WTC11 (cell line): ENCODE measurements around the gene MEF2D. TPM values are rescaled to one million over a fixed set of nuclear protein-coding genes. Genes with fewer than 3 reads are reported as not detected.

Experiments
- ATAC-seq: fragments of 200-7000 bp; cut with Tn5 transposase; 2 replicates; pipeline ENCODE4 v1.10.0; 2021; ENCODE audit warnings: mild to moderate bottlenecking, moderate library complexity
- CTCF ChIA-PET: fragments of 300-600 bp; sonication (Branson Sonifier 250); formaldehyde crosslinking; loops from one replicate; lab custom pipeline; 2021; ENCODE audit warnings: antibody characterized with exemption; lab: Charles Lee
- POLR2A ChIA-PET: fragments of 350-600 bp; sonication (Branson Sonifier 250); formaldehyde crosslinking; loops from one replicate; lab custom pipeline; 2021; ENCODE audit warnings: antibody characterized with exemption; lab: Charles Lee
- DNase-seq: peaks from one replicate; pipeline ENCODE4 v3.0.0; 2021; ENCODE audit warnings: low spot score
- H3K27ac Mint-ChIP-seq: 2 replicates; pipeline ENCODE4 v1.8.0; 2021; ENCODE audit warnings: mixed read lengths
- H3K27me3 Mint-ChIP-seq: 2 replicates; pipeline ENCODE4 v1.8.0; 2021; ENCODE audit warnings: low read depth, mild to moderate bottlenecking, moderate library complexity, mixed read lengths
- H3K36me3 Mint-ChIP-seq: 2 replicates; pipeline ENCODE4 v1.8.0; 2021; ENCODE audit warnings: mixed read lengths
- H3K4me1 Mint-ChIP-seq: 2 replicates; pipeline ENCODE4 v1.8.0; 2022; ENCODE audit warnings: mixed read lengths
- H3K4me3 Mint-ChIP-seq: 2 replicates; pipeline ENCODE4 v1.8.0; 2021; ENCODE audit warnings: mild to moderate bottlenecking, moderate library complexity, mixed read lengths
- H3K9me3 Mint-ChIP-seq: 2 replicates; pipeline ENCODE4 v1.8.0; 2021; ENCODE audit warnings: mixed read lengths
- CBFB ChIP-seq: sonication (generic); formaldehyde crosslinking; IDR thresholded peaks from 2 replicates; pipeline ENCODE4 v1.8.1; 2022; ENCODE audit warnings: mild to moderate bottlenecking, low read depth, missing genetic modification reagents
- ETV6 ChIP-seq: sonication (generic); formaldehyde crosslinking; IDR thresholded peaks from 2 replicates; pipeline ENCODE4 v1.8.1; 2022; ENCODE audit warnings: mild to moderate bottlenecking, missing genetic modification reagents
- FOXP1 ChIP-seq: sonication (generic); formaldehyde crosslinking; IDR thresholded peaks from 2 replicates; pipeline ENCODE4 v1.8.0; 2022; ENCODE audit warnings: missing genetic modification reagents, mild to moderate bottlenecking, moderate library complexity, borderline replicate concordance
- MXD4 ChIP-seq: fragments of 250-450 bp; sonication (Bioruptor Pico); IDR thresholded peaks from 2 replicates; pipeline ENCODE4 v1.8.0; 2021; ENCODE audit warnings: mild to moderate bottlenecking, moderate library complexity, borderline replicate concordance
- MYBL2 ChIP-seq: sonication (generic); formaldehyde crosslinking; IDR thresholded peaks from 2 replicates; pipeline ENCODE4 v1.8.1; 2023; ENCODE audit warnings: mild to moderate bottlenecking, moderate library complexity, missing genetic modification reagents
- NR3C1 ChIP-seq: sonication (generic); formaldehyde crosslinking; conservative IDR thresholded peaks from 2 replicates; pipeline ENCODE4 v1.8.1; 2023; ENCODE audit warnings: low read depth, mild to moderate bottlenecking, missing genetic modification reagents
- PRRX2 ChIP-seq: fragments of 250-450 bp; sonication (Bioruptor Pico); IDR thresholded peaks from 2 replicates; pipeline ENCODE4 v1.8.0; 2021; ENCODE audit warnings: mild to moderate bottlenecking
- TCF7 ChIP-seq: sonication (generic); formaldehyde crosslinking; IDR thresholded peaks from 2 replicates; pipeline ENCODE4 v1.8.0; 2022; ENCODE audit warnings: mild to moderate bottlenecking, low read depth, missing genetic modification reagents, moderate library complexity
- TP53 ChIP-seq: sonication (generic); formaldehyde crosslinking; IDR thresholded peaks from 2 replicates; pipeline ENCODE4 v1.8.1; 2023; ENCODE audit warnings: mild to moderate bottlenecking, missing genetic modification reagents
- USF2 ChIP-seq: sonication (generic); formaldehyde crosslinking; IDR thresholded peaks from 2 replicates; pipeline ENCODE4 v1.8.1; 2023; ENCODE audit warnings: mild to moderate bottlenecking, missing genetic modification reagents, moderate library complexity
- ZBTB43 ChIP-seq: sonication (generic); formaldehyde crosslinking; IDR thresholded peaks from 2 replicates; pipeline ENCODE4 v1.8.1; 2023; ENCODE audit warnings: mild to moderate bottlenecking, missing genetic modification reagents
- ZNF121 ChIP-seq: sonication (generic); formaldehyde crosslinking; IDR thresholded peaks from 2 replicates; pipeline ENCODE4 v1.8.0; 2023; ENCODE audit warnings: missing genetic modification reagents
- ZNF416 ChIP-seq: fragments of 250-450 bp; sonication (Bioruptor Pico); IDR thresholded peaks from 2 replicates; pipeline ENCODE4 v1.9.0; 2021; ENCODE audit warnings: mild to moderate bottlenecking, inconsistent platforms
- total RNA-seq: library from RNA; stranded (reverse); gene quantifications from 3 replicates; pipeline ENCODE4 v1.2.3, GENCODE V29; 2021
- TF ChIP-seq, protein P1 (sequence below): sonication (generic); formaldehyde crosslinking; IDR thresholded peaks from 2 replicates; pipeline ENCODE4 v1.8.1; 2023; ENCODE audit warnings: mild to moderate bottlenecking, missing genetic modification reagents, borderline replicate concordance
- TF ChIP-seq, protein P2 (sequence below): fragments of 250-450 bp; sonication (Bioruptor Pico); conservative IDR thresholded peaks from 2 replicates; pipeline ENCODE4 v1.9.0; 2021; ENCODE audit warnings: mild to moderate bottlenecking
- TF ChIP-seq, protein P3 (sequence below): fragments of 250-450 bp; sonication (Bioruptor Pico); IDR thresholded peaks from 2 replicates; pipeline ENCODE4 v1.9.0; 2021; ENCODE audit warnings: moderate library complexity, mild to moderate bottlenecking, inconsistent platforms, borderline replicate concordance
- TF ChIP-seq, protein P4 (sequence below): fragments of 250-450 bp; sonication (Bioruptor Pico); IDR thresholded peaks from 2 replicates; pipeline ENCODE4 v1.8.0; 2021; ENCODE audit warnings: mild to moderate bottlenecking
- TF ChIP-seq, protein P5 (sequence below): fragments of 250-450 bp; sonication (Bioruptor Pico); IDR thresholded peaks from 2 replicates; pipeline ENCODE4 v1.9.0; 2021; ENCODE audit warnings: mild to moderate bottlenecking, borderline replicate concordance

The MEF2D gene
- total RNA-seq, 1 experiment from 2014 or later, result 24.1 TPM

- TF ChIP-seq, protein P1, sequence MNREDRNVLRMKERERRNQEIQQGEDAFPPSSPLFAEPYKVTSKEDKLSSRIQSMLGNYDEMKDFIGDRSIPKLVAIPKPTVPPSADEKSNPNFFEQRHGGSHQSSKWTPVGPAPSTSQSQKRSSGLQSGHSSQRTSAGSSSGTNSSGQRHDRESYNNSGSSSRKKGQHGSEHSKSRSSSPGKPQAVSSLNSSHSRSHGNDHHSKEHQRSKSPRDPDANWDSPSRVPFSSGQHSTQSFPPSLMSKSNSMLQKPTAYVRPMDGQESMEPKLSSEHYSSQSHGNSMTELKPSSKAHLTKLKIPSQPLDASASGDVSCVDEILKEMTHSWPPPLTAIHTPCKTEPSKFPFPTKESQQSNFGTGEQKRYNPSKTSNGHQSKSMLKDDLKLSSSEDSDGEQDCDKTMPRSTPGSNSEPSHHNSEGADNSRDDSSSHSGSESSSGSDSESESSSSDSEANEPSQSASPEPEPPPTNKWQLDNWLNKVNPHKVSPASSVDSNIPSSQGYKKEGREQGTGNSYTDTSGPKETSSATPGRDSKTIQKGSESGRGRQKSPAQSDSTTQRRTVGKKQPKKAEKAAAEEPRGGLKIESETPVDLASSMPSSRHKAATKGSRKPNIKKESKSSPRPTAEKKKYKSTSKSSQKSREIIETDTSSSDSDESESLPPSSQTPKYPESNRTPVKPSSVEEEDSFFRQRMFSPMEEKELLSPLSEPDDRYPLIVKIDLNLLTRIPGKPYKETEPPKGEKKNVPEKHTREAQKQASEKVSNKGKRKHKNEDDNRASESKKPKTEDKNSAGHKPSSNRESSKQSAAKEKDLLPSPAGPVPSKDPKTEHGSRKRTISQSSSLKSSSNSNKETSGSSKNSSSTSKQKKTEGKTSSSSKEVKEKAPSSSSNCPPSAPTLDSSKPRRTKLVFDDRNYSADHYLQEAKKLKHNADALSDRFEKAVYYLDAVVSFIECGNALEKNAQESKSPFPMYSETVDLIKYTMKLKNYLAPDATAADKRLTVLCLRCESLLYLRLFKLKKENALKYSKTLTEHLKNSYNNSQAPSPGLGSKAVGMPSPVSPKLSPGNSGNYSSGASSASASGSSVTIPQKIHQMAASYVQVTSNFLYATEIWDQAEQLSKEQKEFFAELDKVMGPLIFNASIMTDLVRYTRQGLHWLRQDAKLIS (CRISPR knock-in tag), result no peak
- TF ChIP-seq CBFB (0 out of 2 replicates have a peak, but pooled peaks have one; percentile 51), ZNF416 (no peak), TP53 (CRISPR knock-in tag) (0 out of 2 replicates have a peak, but pooled peaks have one; percentile 43), ETV6 (CRISPR knock-in tag) (peak; percentile 73; the same call in 1 of the 2 replicates)
These were observed 2.5 kb upstream of the MEF2D start (continued) for GRCh38 chr1:156502894-156503697.

DNA sequence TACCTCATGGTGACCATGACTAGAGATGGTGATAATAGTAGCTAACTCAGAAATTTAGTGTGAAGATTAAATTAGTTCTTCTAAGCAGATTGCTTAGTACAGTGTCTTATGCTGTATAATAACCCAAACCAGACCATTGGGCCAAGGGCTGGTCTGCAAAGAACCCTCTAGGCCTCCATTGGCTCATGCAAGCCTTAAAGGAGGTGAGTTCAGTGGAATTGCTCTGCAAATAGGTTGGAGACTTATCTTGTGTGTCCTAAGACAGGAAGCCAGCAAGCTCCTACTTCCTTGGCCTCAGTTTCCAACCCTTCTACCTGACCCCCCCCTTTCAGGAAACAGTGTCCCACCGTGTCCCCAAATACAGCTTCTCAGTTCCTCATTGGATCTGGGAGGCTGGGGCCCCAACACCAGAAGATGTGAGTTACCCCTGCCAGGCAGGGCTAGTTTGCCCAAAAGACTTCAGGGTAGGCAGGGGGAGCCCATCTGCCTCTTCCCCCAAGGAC is 1.9 kb upstream of the MEF2D start:
- Mint-ChIP-seq H3K4me1 (peaks cover 57% of the 10 kb centered on the region), H3K4me3 (peak overlapping the region; percentile 64), H3K9me3 (no peaks in the 10 kb centered on the region), H3K27ac (peak overlapping the region; percentile 99), H3K27me3 (peaks cover 13% of the 10 kb centered on the region), H3K36me3 (no peaks in the 10 kb centered on the region)
- POLR2A ChIA-PET, result interaction anchor here (0.7 to 3.1 kb wide), 7 partner anchors 11 to 226 kb away, joined by 3 to 29 read pairs (median 5); partner anchors contain the start of gene METTL25B
- CTCF ChIA-PET, result interaction anchor here (0.7 to 6.4 kb wide), 11 partner anchors 11 to 215 kb away, joined by 3 to 142 read pairs (median 15); no protein-coding TSS in a partner anchor
- ATAC-seq, result no peak
- no peak for DNase-seq
- TF ChIP-seq CBFB (no peak), TCF7 (CRISPR knock-in tag) (no peak), USF2 (CRISPR knock-in tag) (no peak), NR3C1 (no peak), ZBTB43 (CRISPR knock-in tag) (no peak), PRRX2 (CRISPR knock-in tag) (no peak), MXD4 (CRISPR knock-in tag) (no peak), MYBL2 (no peak), ZNF121 (CRISPR knock-in tag) (no peak), FOXP1 (CRISPR knock-in tag) (no peak)
- TF ChIP-seq, protein P2, sequence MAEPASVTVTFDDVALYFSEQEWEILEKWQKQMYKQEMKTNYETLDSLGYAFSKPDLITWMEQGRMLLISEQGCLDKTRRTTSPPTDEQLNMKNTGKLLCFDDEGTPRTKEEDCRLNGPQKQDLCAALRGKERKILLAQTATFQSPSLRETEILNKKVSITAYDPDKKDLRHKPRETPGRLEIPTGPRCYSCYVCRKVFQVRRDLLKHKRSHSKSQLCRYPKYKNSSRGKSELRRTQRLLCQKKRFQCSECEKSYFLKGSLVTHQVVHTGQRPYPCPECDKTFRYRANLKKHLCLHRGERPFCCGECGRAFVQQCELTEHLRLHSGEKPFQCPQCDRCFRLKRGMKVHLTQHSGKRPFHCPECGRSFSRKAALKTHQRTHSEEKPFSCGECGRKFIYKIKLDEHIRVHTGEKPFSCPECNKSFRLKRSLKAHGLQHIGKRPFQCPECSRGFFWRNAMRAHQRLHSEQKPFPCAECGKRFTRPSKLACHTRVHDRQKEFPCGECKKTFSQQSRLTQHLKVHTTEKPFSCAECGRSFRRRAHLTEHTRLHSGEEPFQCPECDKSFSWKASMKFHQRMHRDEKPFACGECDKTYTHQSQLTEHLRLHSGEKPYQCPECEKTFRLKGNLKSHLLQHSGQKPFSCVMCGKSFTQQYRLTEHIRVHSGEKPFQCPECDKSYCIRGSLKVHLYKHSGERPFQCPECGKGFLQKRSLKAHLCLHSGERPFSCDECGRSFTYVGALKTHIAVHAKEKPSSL (CRISPR knock-in tag), result no peak
- TF ChIP-seq, protein P3, sequence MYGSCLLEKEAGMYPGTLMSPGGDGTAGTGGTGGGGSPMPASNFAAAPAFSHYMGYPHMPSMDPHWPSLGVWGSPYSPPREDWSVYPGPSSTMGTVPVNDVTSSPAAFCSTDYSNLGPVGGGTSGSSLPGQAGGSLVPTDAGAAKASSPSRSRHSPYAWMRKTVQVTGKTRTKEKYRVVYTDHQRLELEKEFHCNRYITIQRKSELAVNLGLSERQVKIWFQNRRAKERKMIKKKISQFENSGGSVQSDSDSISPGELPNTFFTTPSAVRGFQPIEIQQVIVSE, result no peak
- TF ChIP-seq, protein P4, sequence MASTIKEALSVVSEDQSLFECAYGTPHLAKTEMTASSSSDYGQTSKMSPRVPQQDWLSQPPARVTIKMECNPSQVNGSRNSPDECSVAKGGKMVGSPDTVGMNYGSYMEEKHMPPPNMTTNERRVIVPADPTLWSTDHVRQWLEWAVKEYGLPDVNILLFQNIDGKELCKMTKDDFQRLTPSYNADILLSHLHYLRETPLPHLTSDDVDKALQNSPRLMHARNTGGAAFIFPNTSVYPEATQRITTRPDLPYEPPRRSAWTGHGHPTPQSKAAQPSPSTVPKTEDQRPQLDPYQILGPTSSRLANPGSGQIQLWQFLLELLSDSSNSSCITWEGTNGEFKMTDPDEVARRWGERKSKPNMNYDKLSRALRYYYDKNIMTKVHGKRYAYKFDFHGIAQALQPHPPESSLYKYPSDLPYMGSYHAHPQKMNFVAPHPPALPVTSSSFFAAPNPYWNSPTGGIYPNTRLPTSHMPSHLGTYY, result no peak
- TF ChIP-seq, protein P5, sequence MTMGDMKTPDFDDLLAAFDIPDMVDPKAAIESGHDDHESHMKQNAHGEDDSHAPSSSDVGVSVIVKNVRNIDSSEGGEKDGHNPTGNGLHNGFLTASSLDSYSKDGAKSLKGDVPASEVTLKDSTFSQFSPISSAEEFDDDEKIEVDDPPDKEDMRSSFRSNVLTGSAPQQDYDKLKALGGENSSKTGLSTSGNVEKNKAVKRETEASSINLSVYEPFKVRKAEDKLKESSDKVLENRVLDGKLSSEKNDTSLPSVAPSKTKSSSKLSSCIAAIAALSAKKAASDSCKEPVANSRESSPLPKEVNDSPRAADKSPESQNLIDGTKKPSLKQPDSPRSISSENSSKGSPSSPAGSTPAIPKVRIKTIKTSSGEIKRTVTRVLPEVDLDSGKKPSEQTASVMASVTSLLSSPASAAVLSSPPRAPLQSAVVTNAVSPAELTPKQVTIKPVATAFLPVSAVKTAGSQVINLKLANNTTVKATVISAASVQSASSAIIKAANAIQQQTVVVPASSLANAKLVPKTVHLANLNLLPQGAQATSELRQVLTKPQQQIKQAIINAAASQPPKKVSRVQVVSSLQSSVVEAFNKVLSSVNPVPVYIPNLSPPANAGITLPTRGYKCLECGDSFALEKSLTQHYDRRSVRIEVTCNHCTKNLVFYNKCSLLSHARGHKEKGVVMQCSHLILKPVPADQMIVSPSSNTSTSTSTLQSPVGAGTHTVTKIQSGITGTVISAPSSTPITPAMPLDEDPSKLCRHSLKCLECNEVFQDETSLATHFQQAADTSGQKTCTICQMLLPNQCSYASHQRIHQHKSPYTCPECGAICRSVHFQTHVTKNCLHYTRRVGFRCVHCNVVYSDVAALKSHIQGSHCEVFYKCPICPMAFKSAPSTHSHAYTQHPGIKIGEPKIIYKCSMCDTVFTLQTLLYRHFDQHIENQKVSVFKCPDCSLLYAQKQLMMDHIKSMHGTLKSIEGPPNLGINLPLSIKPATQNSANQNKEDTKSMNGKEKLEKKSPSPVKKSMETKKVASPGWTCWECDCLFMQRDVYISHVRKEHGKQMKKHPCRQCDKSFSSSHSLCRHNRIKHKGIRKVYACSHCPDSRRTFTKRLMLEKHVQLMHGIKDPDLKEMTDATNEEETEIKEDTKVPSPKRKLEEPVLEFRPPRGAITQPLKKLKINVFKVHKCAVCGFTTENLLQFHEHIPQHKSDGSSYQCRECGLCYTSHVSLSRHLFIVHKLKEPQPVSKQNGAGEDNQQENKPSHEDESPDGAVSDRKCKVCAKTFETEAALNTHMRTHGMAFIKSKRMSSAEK (CRISPR knock-in tag), result no peak
